Activated naive CD8-positive, alpha-beta T cell treated with anti-CD3 and anti-CD28 coated beads, Interleukin-2, amount 50 U/mL, for 24 hours (primary cell): ENCODE measurements around the gene RHOF.

Experiments used
- ATAC-seq: fragments of 150-1000 bp; cut with Tn5 transposase; one replicate; pipeline ENCODE4 v1.10.0; 2021
- DNase-seq: peaks from one replicate; pipeline ENCODE4 v3.0.0; 2021
- H3K27ac Mint-ChIP-seq: one replicate; pipeline ENCODE4 v1.8.0; 2021; ENCODE audit warnings: mild to moderate bottlenecking, mixed read lengths
- H3K27me3 Mint-ChIP-seq: one replicate; pipeline ENCODE4 v1.8.0; 2021; ENCODE audit warnings: mixed read lengths
- H3K36me3 Mint-ChIP-seq: one replicate; pipeline ENCODE4 v1.8.0; 2021; ENCODE audit warnings: low read depth, mixed read lengths
- H3K4me1 Mint-ChIP-seq: one replicate; pipeline ENCODE4 v1.8.0; 2021; ENCODE audit warnings: mixed read lengths
- H3K4me3 Mint-ChIP-seq: one replicate; pipeline ENCODE4 v1.8.0; 2021; ENCODE audit warnings: mild to moderate bottlenecking, moderate library complexity, mixed read lengths
- H3K9me3 Mint-ChIP-seq: one replicate; pipeline ENCODE4 v1.8.0; 2021; ENCODE audit warnings: mixed read lengths

Gene RHOF

DNA sequence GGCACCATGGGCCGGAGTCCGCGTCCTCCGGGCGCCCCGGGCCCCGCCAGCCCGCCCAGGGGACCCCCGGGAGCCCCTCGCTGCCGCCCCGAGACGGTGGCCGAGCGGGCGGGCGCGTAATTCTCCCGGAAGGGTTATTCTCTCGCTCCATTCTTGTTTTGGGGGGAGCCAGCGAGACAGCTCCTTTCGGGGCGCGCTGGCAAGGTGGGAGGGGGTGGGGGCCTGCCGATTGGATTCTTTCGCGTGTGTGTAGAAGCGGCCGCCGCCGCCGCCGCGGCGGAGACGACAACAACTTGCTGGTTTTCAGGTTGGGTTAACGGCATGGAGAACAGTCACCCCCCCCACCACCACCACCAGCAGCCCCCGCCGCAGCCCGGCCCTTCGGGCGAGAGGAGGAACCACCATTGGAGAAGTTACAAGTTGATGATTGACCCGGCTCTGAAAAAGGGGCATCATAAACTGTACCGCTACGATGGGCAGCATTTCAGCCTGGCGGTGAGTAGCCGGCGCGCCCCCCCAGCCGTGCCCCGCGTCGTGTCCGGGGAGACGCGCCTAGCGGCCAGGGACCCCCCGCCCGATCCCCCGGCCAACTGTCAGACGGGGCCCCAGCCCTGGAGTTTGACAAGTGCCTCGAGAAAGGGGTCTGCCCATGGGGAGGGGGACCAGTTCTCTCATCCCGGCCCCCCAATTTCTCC, 11.1 kb upstream of the RHOF start:
- H3K4me1 Mint-ChIP-seq = peaks cover 35% of the 10 kb centered on the region
- peak overlapping the region; percentile 89 for H3K27ac Mint-ChIP-seq
- H3K27me3 Mint-ChIP-seq = no peaks in the 10 kb centered on the region
- no peak for ATAC-seq
- H3K36me3 Mint-ChIP-seq = peaks cover 28% of the 10 kb centered on the region
- DNase-seq = peak; percentile 56
- no peaks in the 10 kb centered on the region for H3K9me3 Mint-ChIP-seq
- peak overlapping the region; percentile 86 for H3K4me3 Mint-ChIP-seq

DNA sequence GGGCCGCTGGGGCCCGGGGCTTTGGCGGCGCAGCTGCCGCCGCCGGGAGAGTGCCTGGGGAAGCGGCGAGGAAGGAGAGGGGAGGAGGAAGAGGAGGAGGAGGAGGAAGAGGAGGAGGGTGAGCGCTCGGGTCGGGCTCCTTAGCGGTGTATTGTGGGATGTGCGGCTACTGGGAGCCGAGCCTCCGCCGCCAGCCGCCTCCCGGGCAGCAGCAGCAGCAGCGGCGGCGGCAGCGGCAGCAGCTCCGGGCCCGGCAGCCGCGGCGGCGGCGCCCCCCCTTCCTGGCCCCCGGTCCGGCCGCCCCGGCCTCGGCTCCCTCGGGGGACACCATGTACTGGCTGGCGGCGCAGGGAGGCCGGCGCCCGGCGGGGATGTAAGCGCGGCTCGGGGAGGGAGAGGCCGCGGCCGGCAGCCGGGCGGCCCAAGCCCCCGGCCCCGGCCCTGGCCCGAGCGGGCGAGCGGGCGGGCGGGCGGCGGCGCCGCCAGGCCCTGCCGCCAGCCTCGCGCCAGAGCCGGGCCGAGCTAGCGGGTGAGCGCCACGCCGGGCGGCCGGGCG, 10.5 kb upstream of the RHOF start, which contains the start of gene SETD1B:
Gene SETD1B, plus strand, starts transcription at position 149 of the 556 bp plus-strand sequence. CDS start 729 bp downstream, outside the sequence.
- DNase-seq = peak; percentile 65
- no peaks in the 10 kb centered on the region for H3K9me3 Mint-ChIP-seq
- H3K4me1 Mint-ChIP-seq = peaks cover 39% of the 10 kb centered on the region
- H3K36me3 Mint-ChIP-seq = peaks cover 23% of the 10 kb centered on the region
- peak within 1 kb of the TSS; percentile 95 for H3K27ac Mint-ChIP-seq
- H3K27me3 Mint-ChIP-seq = no peaks in the 10 kb centered on the region
- peak; percentile 11 for ATAC-seq
- peak within 1 kb of the TSS; percentile 88 for H3K4me3 Mint-ChIP-seq

DNA sequence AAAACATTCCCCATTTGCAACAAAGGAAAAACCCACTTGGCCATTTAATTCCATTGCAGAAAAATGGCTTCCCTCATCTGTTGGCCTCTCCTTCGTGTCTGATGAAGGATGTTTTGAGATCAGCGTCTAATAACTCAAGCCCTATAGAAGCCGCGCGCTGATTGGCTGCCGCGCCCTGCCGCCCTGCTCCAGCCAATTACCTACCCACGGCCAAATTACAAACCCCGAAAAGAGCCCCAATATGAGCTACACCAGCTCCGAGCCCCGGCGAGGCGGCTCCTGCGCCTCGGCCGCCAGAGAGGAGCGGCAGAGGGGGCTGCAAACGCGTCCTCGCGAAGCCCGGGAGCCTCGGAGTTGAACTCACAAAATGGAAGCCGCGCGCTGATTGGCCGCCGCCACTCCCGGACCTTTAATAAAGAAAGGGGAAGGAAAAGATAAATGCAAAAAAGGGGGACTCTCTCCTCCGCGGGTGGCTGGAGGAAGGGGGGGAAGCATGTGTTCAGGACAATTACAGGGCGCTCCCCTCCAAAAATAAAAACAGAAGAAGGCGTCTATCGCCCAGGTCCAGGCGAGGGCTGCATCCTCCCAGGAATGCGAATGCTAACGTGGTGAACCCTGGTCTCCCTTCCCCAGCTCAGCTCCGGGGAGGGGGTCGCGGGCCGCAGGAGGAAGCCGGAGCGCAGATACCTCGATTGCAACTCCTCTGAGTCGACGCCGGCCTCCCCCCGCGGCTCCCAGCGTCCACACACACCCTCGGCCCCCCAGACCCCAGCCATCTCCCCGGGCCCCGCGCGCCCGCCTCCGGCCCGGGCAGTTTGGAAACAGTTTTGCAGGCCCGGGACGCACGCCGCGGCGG, 9.6 kb upstream of the RHOF start:
- peak; percentile 90 for DNase-seq
- Mint-ChIP-seq H3K4me1 (peaks cover 44% of the 10 kb centered on the region), H3K4me3 (peak overlapping the region; percentile 88), H3K36me3 (peaks cover 20% of the 10 kb centered on the region), H3K27ac (peak overlapping the region; percentile 95), H3K9me3 (no peaks in the 10 kb centered on the region), H3K27me3 (no peaks in the 10 kb centered on the region)
- peak; percentile 60 for ATAC-seq

DNA sequence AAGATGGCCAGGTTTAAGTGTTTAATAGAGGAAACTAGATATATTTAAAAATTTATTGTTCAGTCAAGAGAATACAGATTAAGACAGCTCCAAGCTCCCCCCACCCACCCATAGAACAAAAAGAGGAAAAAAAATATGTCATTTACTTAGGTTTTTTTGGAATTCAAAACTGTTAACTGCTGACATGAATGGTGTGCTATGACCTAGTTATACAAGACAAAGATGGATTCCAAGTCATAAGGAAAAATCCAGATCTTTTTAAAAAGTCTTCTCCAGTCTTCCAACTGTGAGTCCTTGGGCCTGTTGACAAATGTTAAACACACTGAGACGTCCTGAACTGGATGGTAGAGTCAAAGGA, 9.0 kb upstream of the RHOF start:
- ATAC-seq = no peak
- Mint-ChIP-seq H3K4me3 (peak overlapping the region; percentile 88), H3K27ac (peak overlapping the region; percentile 95), H3K27me3 (no peaks in the 10 kb centered on the region), H3K4me1 (peaks cover 47% of the 10 kb centered on the region), H3K9me3 (no peaks in the 10 kb centered on the region), H3K36me3 (peaks cover 21% of the 10 kb centered on the region)
- no peak for DNase-seq

DNA sequence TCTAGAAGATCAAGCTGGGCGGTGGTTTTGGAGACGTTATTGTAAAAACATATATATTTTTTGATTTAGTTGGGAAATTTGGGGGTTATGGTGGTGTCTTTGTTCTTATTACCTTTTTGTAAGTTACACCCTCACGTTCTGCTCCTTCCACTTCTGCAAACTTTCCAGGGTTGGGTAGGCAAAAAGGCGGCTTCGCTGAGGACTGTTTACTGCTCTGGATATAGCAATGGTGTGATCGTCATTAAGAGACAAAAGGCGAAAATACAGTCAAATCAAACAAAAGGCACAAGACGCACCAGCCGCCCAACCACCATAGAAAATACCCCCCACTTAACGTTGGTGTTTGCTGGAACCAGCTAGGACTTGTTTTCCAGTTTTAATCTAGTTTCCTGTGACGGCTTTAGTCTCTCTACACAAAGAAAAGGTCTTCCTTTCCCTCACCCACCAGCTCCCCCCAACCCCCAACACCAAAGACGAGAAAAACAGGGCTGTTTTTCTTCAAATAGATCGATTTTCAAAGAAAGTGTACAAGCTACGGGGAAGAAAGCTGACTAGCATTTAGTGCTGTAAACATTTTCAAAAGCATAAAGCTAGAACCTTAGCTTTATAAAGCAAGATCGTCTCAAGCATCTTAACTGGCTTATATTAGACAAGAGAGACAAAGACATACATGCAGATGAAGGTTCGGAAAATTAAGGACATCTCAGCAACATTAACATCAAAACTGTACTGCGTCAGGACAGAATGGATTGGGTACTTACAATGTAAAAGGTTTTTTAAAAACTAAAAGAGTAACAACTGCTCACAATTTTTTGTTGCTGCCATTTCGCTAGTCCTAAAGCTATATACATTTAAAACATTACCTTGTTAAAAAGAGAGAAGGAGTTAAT, 8.4 kb upstream of the RHOF start:
- Mint-ChIP-seq H3K4me3 (peak overlapping the region; percentile 88), H3K36me3 (peaks cover 24% of the 10 kb centered on the region), H3K4me1 (peaks cover 45% of the 10 kb centered on the region), H3K27me3 (no peaks in the 10 kb centered on the region), H3K27ac (peak overlapping the region; percentile 95), H3K9me3 (no peaks in the 10 kb centered on the region)
- no peak for ATAC-seq
- DNase-seq = peak; percentile 34

DNA sequence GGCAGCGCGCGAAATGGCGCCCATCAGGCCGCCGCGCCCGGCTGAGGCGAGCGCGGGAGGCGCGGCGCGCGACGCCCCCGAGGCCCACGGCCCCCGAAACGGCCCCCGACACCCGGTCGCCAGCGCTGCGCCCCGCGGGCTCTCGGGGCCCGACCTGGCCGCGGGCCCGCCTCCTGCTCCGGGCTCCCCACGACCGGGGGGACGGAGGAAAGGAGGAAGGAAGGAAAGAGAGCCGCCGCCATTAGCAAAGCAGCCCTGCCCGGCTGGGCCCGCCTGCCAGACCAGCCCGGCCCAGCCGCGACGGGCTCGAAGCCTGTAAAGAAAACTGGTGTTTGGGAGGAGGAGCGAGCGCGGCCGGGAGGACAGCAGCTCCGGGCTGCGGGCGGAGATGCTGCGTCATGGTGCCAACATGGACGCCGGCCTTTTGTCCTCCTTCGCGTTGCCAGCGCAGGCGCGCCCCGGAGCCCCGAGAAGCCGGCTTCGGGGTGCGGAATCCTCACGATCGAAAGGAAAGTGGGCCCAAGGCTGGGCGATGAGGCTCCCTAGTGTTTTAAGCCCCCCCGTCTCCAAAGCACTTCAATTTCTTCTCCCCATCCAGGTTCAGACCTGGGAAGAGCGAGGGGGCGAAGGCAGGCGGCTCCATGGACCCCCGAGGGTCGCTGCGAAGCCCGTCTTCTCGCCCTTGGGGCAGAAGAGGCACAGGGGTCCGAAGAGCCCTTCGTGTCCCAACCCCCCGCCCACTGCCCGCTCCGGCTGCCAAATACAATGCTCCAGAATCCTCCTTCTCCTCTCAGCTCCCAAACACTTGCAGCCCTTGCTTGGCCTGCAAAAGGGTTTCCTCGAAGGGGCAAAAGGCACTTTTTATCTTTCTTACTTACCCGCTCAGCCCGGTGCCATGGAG, 7.5 kb upstream of the RHOF start:
- peak overlapping the region; percentile 88 for H3K4me3 Mint-ChIP-seq
- no peaks in the 10 kb centered on the region for H3K27me3 Mint-ChIP-seq
- peak; percentile 75 for DNase-seq
- peak overlapping the region; percentile 95 for H3K27ac Mint-ChIP-seq
- peaks cover 39% of the 10 kb centered on the region for H3K4me1 Mint-ChIP-seq
- no peak for ATAC-seq
- no peaks in the 10 kb centered on the region for H3K9me3 Mint-ChIP-seq
- peaks cover 21% of the 10 kb centered on the region for H3K36me3 Mint-ChIP-seq

DNA sequence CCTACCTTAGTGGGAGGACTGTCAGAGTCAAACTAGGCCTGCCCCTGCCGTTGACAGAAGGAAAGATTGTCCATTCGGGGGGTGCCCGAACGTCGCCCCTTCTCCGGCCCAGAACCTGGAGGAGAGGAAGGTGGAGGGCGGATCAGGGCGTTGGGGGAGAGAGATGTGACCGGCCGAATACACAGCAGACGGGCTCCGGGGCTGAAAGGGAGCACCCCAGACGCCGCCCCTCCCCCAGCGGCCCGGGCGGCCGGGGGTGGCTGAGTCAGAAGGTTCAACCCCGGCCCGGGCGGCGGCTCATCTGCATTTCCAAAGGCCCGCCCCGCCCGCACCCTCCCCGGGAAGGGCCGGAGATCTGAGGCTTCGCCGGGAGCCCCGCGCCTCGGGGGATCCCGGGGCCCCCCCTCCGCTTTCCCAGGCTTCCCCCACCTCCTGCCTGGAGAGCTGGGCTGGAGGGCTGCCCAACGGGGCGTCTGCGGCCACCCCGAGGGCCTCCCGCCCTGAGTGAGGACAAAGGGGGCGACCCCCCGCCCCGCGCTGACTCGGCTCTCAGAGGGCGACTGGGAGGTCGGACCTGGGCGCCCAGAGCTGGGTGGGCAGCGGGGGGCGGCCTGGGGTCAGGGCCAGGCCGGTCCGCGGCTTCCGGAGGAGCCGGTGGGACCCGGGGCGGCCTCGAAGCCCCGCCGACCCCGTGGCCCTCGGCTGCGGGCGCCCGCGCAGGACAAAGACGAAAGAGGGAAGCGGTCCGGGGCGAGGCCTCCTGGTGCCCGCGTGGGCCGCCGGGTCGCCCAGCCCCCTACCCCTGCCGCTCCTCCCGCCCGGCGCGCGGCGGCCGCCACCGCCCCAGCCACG, 6.6 kb upstream of the RHOF start:
- H3K9me3 Mint-ChIP-seq = no peaks in the 10 kb centered on the region
- no peaks in the 10 kb centered on the region for H3K27me3 Mint-ChIP-seq
- DNase-seq (peak; percentile 88), ATAC-seq (peak; percentile 12)
- peak overlapping the region; percentile 81 for H3K4me3 Mint-ChIP-seq
- H3K4me1 Mint-ChIP-seq = peaks cover 41% of the 10 kb centered on the region
- peaks cover 17% of the 10 kb centered on the region for H3K36me3 Mint-ChIP-seq
- H3K27ac Mint-ChIP-seq = peak overlapping the region; percentile 86

DNA sequence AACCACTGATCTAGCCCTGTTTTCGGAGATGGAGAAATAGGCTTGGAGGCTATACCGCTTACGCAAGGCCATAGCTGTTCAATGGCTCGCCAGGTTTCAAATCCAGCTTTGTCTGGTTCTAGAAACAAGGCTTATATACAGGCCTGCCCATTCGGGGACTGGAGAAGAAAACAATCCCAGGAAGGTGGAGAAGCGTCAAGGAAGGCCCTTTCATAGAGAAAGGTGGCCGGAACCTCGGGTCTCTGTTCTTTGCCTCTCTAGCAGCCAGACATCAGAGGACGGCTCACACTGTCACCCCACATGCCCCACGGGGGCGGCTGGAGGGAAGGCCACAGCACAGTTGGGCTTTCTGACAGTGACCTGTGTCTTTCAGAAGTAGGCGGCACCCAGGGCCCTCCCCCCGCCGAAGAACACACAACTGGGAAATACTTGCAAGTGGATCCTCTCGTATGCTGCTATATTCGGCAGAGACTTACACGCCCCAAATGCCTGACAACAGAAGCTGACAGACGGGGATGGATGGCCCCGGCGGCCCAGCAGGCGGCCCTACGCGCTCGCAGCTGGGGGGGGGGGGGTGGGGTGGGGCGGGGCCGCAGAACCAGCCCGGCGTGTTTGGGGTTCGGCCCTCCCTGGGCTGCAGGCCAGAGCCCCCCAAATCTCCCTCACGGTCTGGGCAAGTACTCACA, 5.8 kb upstream of the RHOF start:
- peak overlapping the region; percentile 86 for H3K27ac Mint-ChIP-seq
- peaks cover 17% of the 10 kb centered on the region for H3K36me3 Mint-ChIP-seq
- H3K9me3 Mint-ChIP-seq = no peaks in the 10 kb centered on the region
- H3K4me3 Mint-ChIP-seq = peak overlapping the region; percentile 81
- H3K4me1 Mint-ChIP-seq = peaks cover 48% of the 10 kb centered on the region
- no peaks in the 10 kb centered on the region for H3K27me3 Mint-ChIP-seq
- ATAC-seq (peak; percentile 16), DNase-seq (peak; percentile 65)

DNA sequence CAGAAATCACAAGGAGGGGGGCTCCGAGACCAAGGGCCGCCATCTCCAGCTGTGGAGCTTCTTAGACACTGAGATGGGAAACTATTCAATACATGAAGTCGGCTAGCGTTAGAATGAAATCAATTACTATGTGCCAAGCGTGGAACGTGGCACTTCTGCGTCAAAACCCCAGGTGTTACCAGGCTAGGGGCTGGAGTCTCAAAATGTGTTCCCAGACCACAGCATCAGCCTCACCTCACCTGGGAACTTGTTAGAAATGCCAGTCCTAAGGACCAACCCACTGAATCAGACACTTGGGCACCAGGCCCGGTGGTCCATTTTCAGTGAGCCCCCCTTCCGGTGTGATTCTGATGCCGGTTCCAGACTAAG, 5.3 kb upstream of the RHOF start:
- Mint-ChIP-seq H3K27me3 (no peaks in the 10 kb centered on the region), H3K36me3 (peaks cover 17% of the 10 kb centered on the region), H3K9me3 (no peaks in the 10 kb centered on the region), H3K27ac (peak overlapping the region; percentile 85), H3K4me3 (peak overlapping the region; percentile 81), H3K4me1 (peaks cover 49% of the 10 kb centered on the region)
- ATAC-seq (no peak), DNase-seq (no peak)

DNA sequence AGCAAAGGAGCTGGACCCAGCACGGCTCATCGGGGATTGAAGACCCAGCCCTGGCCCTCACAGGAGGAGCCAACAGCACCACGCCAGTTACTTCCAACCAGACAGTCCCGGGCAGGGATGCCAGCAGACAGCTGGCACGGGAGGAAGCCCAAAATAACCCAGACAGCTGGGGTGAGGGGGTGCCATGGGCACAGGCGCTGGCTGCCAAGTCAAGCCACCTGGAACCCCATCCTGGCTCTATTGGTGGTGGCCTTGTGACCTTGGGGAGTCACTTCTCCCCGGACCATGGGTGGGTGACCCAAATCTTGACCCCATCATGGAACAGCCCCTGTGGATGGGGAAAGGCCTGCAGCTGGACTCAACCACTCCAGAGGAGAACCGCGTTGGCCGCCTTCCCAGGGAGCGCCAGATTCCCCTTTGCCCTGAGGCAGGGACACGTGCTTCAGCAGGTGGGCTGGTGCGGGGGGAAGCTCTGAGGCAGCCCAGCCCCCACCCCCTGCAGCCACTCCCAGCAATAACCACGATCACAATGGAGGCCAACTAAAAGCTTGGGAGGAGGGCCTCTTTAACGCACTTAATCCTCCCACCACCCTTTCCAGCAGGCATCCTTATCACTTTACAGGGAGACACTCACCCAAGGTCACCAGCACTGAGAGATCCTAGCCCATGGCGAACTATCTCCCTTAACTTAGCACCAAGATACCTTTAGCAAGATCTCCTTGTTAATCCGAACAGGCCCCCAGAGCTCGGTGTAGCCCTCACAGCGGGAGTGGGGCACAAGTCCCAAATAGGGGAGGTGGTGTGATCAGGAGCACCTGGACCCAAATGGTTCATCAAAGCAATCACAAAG, 4.7 kb upstream of the RHOF start:
- Mint-ChIP-seq H3K27me3 (no peaks in the 10 kb centered on the region), H3K36me3 (peaks cover 17% of the 10 kb centered on the region), H3K27ac (peak overlapping the region; percentile 85), H3K4me3 (peak overlapping the region; percentile 81), H3K9me3 (no peaks in the 10 kb centered on the region), H3K4me1 (peaks cover 49% of the 10 kb centered on the region)
- ATAC-seq (no peak), DNase-seq (no peak)

DNA sequence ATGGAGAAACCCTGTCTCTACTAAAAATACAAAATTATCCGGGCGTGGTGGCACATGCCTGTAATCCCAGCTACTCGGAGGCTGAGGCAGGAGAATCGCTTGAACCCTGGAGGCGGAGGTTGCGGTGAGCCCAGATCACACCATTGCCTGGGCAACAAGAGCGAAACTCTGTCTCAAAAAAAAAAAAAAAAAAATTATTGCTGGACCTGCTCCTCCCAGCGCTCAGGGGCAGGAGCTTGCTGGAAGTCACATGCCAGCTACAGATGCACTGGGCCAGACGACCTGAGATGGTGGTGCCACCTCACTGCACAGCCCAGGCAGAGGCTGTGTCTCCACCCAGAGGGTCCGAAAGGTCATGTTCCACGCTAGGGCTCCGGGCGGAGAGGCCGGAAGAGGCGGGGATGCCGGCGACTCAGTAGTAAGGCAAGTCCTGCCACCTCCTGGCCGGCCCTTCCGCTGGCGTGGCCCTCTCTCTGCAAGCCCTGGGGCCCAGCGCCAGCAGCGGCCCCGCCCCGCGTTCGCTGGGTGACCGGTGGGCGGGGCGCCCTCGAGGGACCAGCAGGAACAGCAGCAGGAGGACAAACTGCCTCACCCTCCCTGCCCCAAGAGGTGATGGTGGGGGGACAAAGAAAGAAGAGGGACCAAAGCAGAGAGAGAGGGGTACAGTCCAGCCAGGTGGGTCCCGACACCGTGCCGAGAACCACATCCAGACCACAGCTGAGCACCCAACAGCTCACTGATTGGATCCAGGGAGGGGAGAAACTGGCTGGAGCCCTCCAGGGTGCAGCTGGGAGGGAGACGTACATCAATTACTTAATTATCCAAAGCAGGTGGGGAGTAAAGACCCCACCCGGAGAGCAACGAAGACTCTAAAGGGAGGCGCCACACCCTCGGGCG, 3.6 kb upstream of the RHOF start:
- Mint-ChIP-seq H3K36me3 (peaks cover 22% of the 10 kb centered on the region), H3K4me1 (peaks cover 47% of the 10 kb centered on the region), H3K27me3 (no peaks in the 10 kb centered on the region), H3K9me3 (no peaks in the 10 kb centered on the region), H3K27ac (peak overlapping the region; percentile 85), H3K4me3 (peak overlapping the region; percentile 81)
- ATAC-seq (no peak), DNase-seq (no peak)
